ENCODE data around the gene ZFP2.
"Not testable (repeated sequence)": the region's sequence is repeated elsewhere in the genome, so short reads cannot be mapped to it uniquely, and the experiment has no call there.

GRCh38 chr5:178883115-178883694 is 12.5 kb upstream of the ZFP2 start:
- TF ChIP-seq CTCF (IDR thresholded peaks at IDR 0.05; ENCODE audit: low read length); EZH2 (IDR thresholded peaks at IDR 0.05; ENCODE audit: borderline replicate concordance, low read length): not testable (repeated sequence)
